ENCODE results near the gene GTF2F2.

The GTF2F2 gene

GRCh38 chr13:45231722-45232121, 111.4 kb downstream of the GTF2F2 start:
- DNase-seq (ENCODE audit: low spot score): no peak
- no peak for TF ChIP-seq CTCF (conservative IDR thresholded peaks at IDR 0.05; ENCODE audit: low read depth)
- ChIA-PET CTCF (no interaction called here), POLR2A (ENCODE audit: low non-redundant PET) (no interaction called here)
- H3K27ac ChIP-seq: no peak overlapping the region

GRCh38 chr13:45232591-45232990, 112.3 kb downstream of the GTF2F2 start:
- no peak for DNase-seq (ENCODE audit: low spot score)
- ChIA-PET POLR2A (ENCODE audit: low non-redundant PET) (no interaction called here), CTCF (no interaction called here)
- peak overlapping the region; percentile 39 for H3K27ac ChIP-seq
- TF ChIP-seq CTCF (conservative IDR thresholded peaks at IDR 0.05; ENCODE audit: low read depth): no peak

- ChIA-PET POLR2A (ENCODE audit: low non-redundant PET) (no interaction called here), CTCF (interaction anchor here (0.8 kb wide), 1 partner anchor 10 kb away, joined by 3 read pairs; no protein-coding TSS in a partner anchor)
- peak overlapping the region; percentile 89 for H3K27ac ChIP-seq
- TF ChIP-seq CTCF (conservative IDR thresholded peaks at IDR 0.05; ENCODE audit: low read depth): no peak
- DNase-seq (ENCODE audit: low spot score): peak; percentile 80
Observed at GRCh38 chr13:45238945-45239795, 118.9 kb downstream of the GTF2F2 start.

- POLR2A ChIA-PET (ENCODE audit: low non-redundant PET): no interaction called here
- CTCF ChIA-PET: interaction anchor here (0.7 to 0.8 kb wide), 2 partner anchors 9 to 20 kb away, joined by 3 to 9 read pairs; no protein-coding TSS in a partner anchor
Observed at GRCh38 chr13:45240143-45240542, 119.8 kb downstream of the GTF2F2 start.

GRCh38 chr13:45242070-45242469, 121.8 kb downstream of the GTF2F2 start:
- H3K27ac ChIP-seq: no peak overlapping the region

More at GRCh38 chr13:45240143-45240542, 119.8 kb downstream of the GTF2F2 start:
- TF ChIP-seq CTCF (conservative IDR thresholded peaks at IDR 0.05; ENCODE audit: low read depth): no peak
- peak overlapping the region; percentile 87 for H3K27ac ChIP-seq
- DNase-seq (ENCODE audit: low spot score): no peak

GRCh38 chr13:45242524-45242923, 122.2 kb downstream of the GTF2F2 start:
- H3K27ac ChIP-seq: no peak overlapping the region
- no peak for DNase-seq (ENCODE audit: low spot score)
- POLR2A ChIA-PET (ENCODE audit: low non-redundant PET): no interaction called here
- CTCF ChIA-PET: no interaction called here
- no peak for TF ChIP-seq CTCF (conservative IDR thresholded peaks at IDR 0.05; ENCODE audit: low read depth)

More at GRCh38 chr13:45242070-45242469, 121.8 kb downstream of the GTF2F2 start:
- peak; percentile 39 for DNase-seq (ENCODE audit: low spot score)
- ChIA-PET POLR2A (ENCODE audit: low non-redundant PET) (no interaction called here), CTCF (no interaction called here)
- TF ChIP-seq CTCF (conservative IDR thresholded peaks at IDR 0.05; ENCODE audit: low read depth): no peak

Data from RWPE1 (cell line).